HCT116 (cell line): Measurements from ENCODE around the gene EPHA2. TPM values are rescaled to one million over a fixed set of nuclear protein-coding genes. Genes with fewer than 3 reads are reported as not detected.
A peak's percentile ranks its signal among the peaks of the same experiment; 100 is the strongest.

Experiments used
- ATAC-seq: fragments of 200-7000 bp; cut with Tn5 transposase; 2 replicates; pipeline ENCODE4 v1.9.1; 2020; ENCODE audit warnings: mild to moderate bottlenecking, moderate library complexity
- BruUV-seq: library from RNA; stranded (reverse); fragments of 400-500 nt; replicated peaks from 2 replicates; lab custom pipeline; 2021; lab: Mats Ljungman, UMichigan
- CTCF ChIA-PET: fragments of 300-600 bp; sonication (Branson Sonifier 250); formaldehyde crosslinking; loops from one replicate; lab custom pipeline; 2021; ENCODE audit warnings: antibody characterized with exemption; lab: Charles Lee
- POLR2A ChIA-PET: fragments of 300-600, 350-600 bp; sonication (Branson Sonifier 250); formaldehyde crosslinking; loops from one replicate; lab custom pipeline; 2021; ENCODE audit warnings: antibody characterized with exemption; lab: Charles Lee
- RAD21 ChIA-PET, 2 experiments: fragments of 300-600 bp; sonication (Branson Sonifier 250); formaldehyde crosslinking; loops; one replicate each; lab custom pipeline; 2023; ENCODE audit warnings: low total read pairs in 2 of 2; ENCODE audit not compliant: uncharacterized antibody in 2 of 2, unreplicated experiment in 2 of 2, low non-redundant PET in 1 of 2; lab: Charles Lee
- DNase-seq: peaks from one replicate; pipeline ENCODE4 v3.0.0-alpha.2; 2010; ENCODE audit warnings: low read depth, low spot score
- H2AFZ ChIP-seq: fragments of 200-600 bp; shearing (Covaris generic), sonication (generic); 2 replicates; pipeline ENCODE4 v1.6.1; 2017; ENCODE audit warnings: low read depth, mixed run types, mixed read lengths, antibody characterized with exemption, low read length; ENCODE audit not compliant: poor library complexity, severe bottlenecking
- H3K27ac ChIP-seq: 2 replicates; pipeline ENCODE4 v1.5.1; 2012; ENCODE audit warnings: low read depth, low read length
- H3K27me3 ChIP-seq: fragments of 200-600 bp; sonication (generic); 2 replicates; pipeline ENCODE4 v1.6.1; 2016; ENCODE audit warnings: mixed run types, low read length, mixed read lengths; ENCODE audit not compliant: insufficient read depth
- H3K36me3 ChIP-seq, 2 experiments: fragments of 200-500 bp in 1 of 2; fragments of 200-600 bp in 1 of 2; sonication (Bioruptor generic) in 1 of 2; sonication (generic) in 1 of 2; 2 replicates each; pipeline versions ENCODE4 v1.5.1 to v1.6.1; 2014 to 2016; ENCODE audit warnings: low read length in 2 of 2, inconsistent platforms in 1 of 2, mixed read lengths in 1 of 2, mixed run types in 1 of 2; ENCODE audit not compliant: insufficient read depth in 2 of 2, control insufficient read depth in 1 of 2
- H3K4me1 ChIP-seq, 2 experiments: fragments of 200-600 bp in 1 of 2; sonication (generic) in 1 of 2; 2 replicates each; pipeline versions ENCODE4 v1.5.1 to v1.6.1; 2012 to 2017; ENCODE audit warnings: low read length in 2 of 2, inconsistent platforms in 1 of 2, mild to moderate bottlenecking in 1 of 2, mixed read lengths in 1 of 2, mixed run types in 1 of 2, moderate library complexity in 1 of 2; ENCODE audit not compliant: insufficient read depth in 2 of 2, control insufficient read depth in 1 of 2
- H3K4me2 ChIP-seq: fragments of 200-600 bp; sonication (generic); 2 replicates; pipeline ENCODE4 v1.6.1; 2017; ENCODE audit warnings: mixed run types, low read length, mixed read lengths
- H3K4me3 ChIP-seq, 2 experiments: fragments of 200-600 bp in 1 of 2; sonication (generic) in 1 of 2; replicated peaks in 1 of 2; 2 replicates each; pipeline ENCODE4 v1.5.1; 2011 to 2016; ENCODE audit warnings: low read length in 2 of 2, control low read depth in 1 of 2, low read depth in 1 of 2, mild to moderate bottlenecking in 1 of 2, mixed read lengths in 1 of 2, mixed run types in 1 of 2
- H3K79me2 ChIP-seq: fragments of 200-600 bp; sonication (generic); 2 replicates; pipeline ENCODE4 v1.6.1; 2017; ENCODE audit warnings: mild to moderate bottlenecking, mixed run types, low read length, moderate library complexity, mixed read lengths; ENCODE audit not compliant: insufficient read depth
- H3K9ac ChIP-seq: fragments of 200-600 bp; sonication (generic); 2 replicates; pipeline ENCODE4 v1.6.1; 2016; ENCODE audit warnings: low read length, mixed read lengths
- H3K9me2 ChIP-seq: fragments of 200-600 bp; sonication (generic), shearing (Covaris generic); 2 replicates; pipeline ENCODE4 v1.6.1; 2017; ENCODE audit warnings: mixed run types, mild to moderate bottlenecking, moderate library complexity; ENCODE audit not compliant: insufficient read depth
- H3K9me3 ChIP-seq, 2 experiments: fragments of 200-500 bp in 1 of 2; fragments of 200-600 bp in 1 of 2; sonication (Bioruptor generic) in 1 of 2; sonication (generic) in 1 of 2; 2 replicates each; pipeline ENCODE4 v1.6.1; 2014 to 2017; ENCODE audit warnings: low read length in 2 of 2, mixed read lengths in 2 of 2, inconsistent platforms in 1 of 2, low read depth in 1 of 2, mild to moderate bottlenecking in 1 of 2, mixed run types in 1 of 2, moderate library complexity in 1 of 2; ENCODE audit not compliant: control insufficient read depth in 1 of 2, insufficient read depth in 1 of 2
- H4K20me1 ChIP-seq: fragments of 200-600 bp; sonication (generic), shearing (Covaris generic); 2 replicates; pipeline ENCODE4 v1.6.1; 2017; ENCODE audit warnings: mixed run types, mild to moderate bottlenecking, moderate library complexity; ENCODE audit not compliant: insufficient read depth
- CTCF ChIP-seq, 3 experiments: fragments of 200-600 bp in 1 of 3; sonication (generic) in 1 of 3; IDR thresholded peaks in 2 of 3; conservative IDR thresholded peaks in 1 of 3; 2 replicates each; pipeline ENCODE4 v1.5.1; 2012 to 2017; ENCODE audit warnings: low read depth in 2 of 3, low read length in 2 of 3, antibody characterized with exemption in 1 of 3, borderline replicate concordance in 1 of 3, control low read depth in 1 of 3, mild to moderate bottlenecking in 1 of 3, mixed read lengths in 1 of 3, mixed run types in 1 of 3, moderate library complexity in 1 of 3; ENCODE audit not compliant: insufficient read depth in 1 of 3
- EGR1 ChIP-seq: IDR thresholded peaks from 2 replicates; pipeline ENCODE4 v1.6.1; 2012; ENCODE audit warnings: low read depth
- EZH2phosphoT487 ChIP-seq: fragments of 200-600 bp; IDR thresholded peaks from 2 replicates; pipeline ENCODE4 v1.6.1; 2018; ENCODE audit warnings: antibody characterized with exemption, borderline replicate concordance
- JUND ChIP-seq: IDR thresholded peaks from 2 replicates; pipeline ENCODE4 v1.6.1; 2012
- POLR2A ChIP-seq: IDR thresholded peaks from 2 replicates; pipeline ENCODE4 v1.7.0; 2011; ENCODE audit warnings: borderline replicate concordance; ENCODE audit not compliant: insufficient read depth, insufficient read length; ENCODE audit errors: extremely low read depth
- POLR2AphosphoS5 ChIP-seq: IDR thresholded peaks from 2 replicates; pipeline ENCODE4 v1.6.1; 2011; ENCODE audit warnings: mild to moderate bottlenecking, low read depth, low read length, moderate library complexity
- SIN3A ChIP-seq: IDR thresholded peaks from 2 replicates; pipeline ENCODE4 v1.6.1; 2012; ENCODE audit warnings: low read depth
- SP1 ChIP-seq: IDR thresholded peaks from 2 replicates; pipeline ENCODE4 v1.6.1; 2012; ENCODE audit warnings: low read depth
- SRF ChIP-seq: IDR thresholded peaks from 2 replicates; pipeline ENCODE4 v1.6.1; 2012; ENCODE audit warnings: low read depth
- ZNF274 ChIP-seq: fragments of 200-500 bp; sonication (Bioruptor generic); IDR thresholded peaks from 2 replicates; pipeline ENCODE4 v1.6.1; 2014; ENCODE audit warnings: mild to moderate bottlenecking, low read depth, low read length, inconsistent platforms
- intact Hi-C: fragments of 100-400 bp; cut with micrococcal nuclease; formaldehyde crosslinking; loops from 2 replicates; pipeline ENCODE4 v1.10.0; 2022
- total RNA-seq: library from RNA; stranded (reverse); gene quantifications from one replicate; pipeline ENCODE4 v1.2.1, GENCODE V29; 2021; ENCODE audit not compliant: unreplicated experiment
- TF ChIP-seq, protein P1 (sequence below): IDR thresholded peaks from 2 replicates; pipeline ENCODE4 v1.6.1; 2012
- TF ChIP-seq, protein P2 (sequence below): IDR thresholded peaks from 2 replicates; pipeline ENCODE4 v1.6.1; 2012; ENCODE audit warnings: low read depth
- TF ChIP-seq, protein P3 (sequence below): IDR thresholded peaks from 2 replicates; pipeline ENCODE4 v1.6.1; 2012

The EPHA2 gene
- total RNA-seq, 1 experiment from 2014 or later, result 164 TPM

DNA sequence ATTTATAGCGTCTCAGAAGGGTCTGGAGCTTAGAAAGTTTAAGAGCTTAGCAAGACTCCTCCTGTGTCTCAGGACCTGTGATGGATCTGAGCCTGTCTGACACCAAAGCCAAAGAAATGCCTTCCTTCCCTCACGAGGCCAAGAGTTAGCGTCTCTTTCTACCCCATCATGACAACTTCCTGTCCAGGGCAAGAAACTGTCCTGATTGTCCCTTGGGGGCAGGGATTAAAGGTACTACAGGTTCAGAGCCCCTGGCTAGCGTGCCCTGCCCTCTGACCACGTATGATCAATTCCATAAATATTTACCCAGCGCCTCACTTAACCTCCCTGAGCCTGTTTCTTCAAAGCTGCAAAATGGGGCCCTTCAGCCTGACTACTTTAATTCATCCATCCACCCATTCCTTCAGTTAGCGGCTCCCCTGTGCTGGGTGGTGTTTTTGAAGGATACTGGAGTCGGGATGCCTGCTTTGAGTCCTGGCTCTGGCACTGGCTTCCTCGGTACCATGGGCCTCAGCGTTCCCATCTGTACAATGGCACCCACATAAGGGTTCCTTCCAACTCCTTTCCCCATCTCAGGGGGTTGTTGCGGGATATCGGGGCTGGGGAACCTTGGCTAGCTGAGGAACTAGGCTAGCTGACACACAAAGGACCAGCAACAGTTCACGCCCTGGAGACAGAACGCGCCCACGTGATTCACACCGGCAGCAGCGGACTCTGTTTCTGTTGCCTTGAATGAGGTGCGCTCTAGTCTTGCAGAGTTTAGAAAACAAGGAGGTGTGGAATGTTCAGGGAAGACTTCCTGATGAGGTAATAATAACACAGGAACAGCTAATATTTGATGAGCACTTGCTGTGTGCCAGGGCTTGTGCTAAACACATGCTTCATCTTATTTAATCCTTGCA, 23.0 kb upstream of the EPHA2 start:
- ATAC-seq, result no peak
- no peak for TF ChIP-seq JUND
- DNase-seq, result no peak
- BruUV-seq, result no TSS peak
- ChIA-PET RAD21 (interaction anchor here in 1 of 2 experiments (1.1 kb wide), 1 partner anchor 23 kb away, joined by 3 read pairs; the partner anchor contains the start of gene EPHA2), POLR2A (interaction anchor here (1.1 to 1.7 kb wide), 3 partner anchors 13 to 24 kb away, joined by 3 to 5 read pairs (median 4); partner anchors contain the start of gene EPHA2), CTCF (no interaction called here)
- Histone ChIP-seq H3K9me2 (no peaks in the 10 kb centered on the region), H3K9me3 (no peaks in the 10 kb centered on the region), H4K20me1 (no peaks in the 10 kb centered on the region), H3K36me3 (no peaks in the 10 kb centered on the region), H3K4me3 (no peak overlapping the region), H3K27me3 (no peaks in the 10 kb centered on the region), H3K4me2 (peak overlapping the region; percentile 40), H3K79me2 (no peaks in the 10 kb centered on the region), H3K9ac (peak overlapping the region; percentile 44), H3K4me1 (peaks cover 88 to 100% of the 10 kb centered on the region in 2 experiments), H3K27ac (peak overlapping the region; percentile 4), H2AFZ (peak overlapping the region; percentile 50)
- intact Hi-C loops, result no loop called here

DNA sequence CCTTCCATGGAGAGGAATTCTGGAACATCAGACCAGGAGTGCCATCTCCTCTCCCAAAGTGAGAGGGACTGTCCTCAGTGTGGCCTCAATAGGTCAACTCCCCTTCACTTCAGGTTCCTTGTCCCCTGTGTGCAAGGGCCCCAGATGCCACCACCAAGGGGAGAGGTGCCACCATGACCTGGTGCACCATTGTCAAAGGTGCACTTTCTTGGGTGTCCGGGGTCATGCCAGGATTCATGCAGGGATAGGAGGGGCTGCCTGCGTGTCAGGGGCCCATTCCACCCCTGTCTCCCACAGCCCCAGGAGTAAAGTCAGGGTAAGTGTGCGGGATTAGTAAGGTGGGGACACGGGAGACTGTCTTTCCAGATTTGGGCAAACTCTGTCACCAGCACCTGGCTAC, 21.4 kb upstream of the EPHA2 start:
- Histone ChIP-seq H3K9me2 (no peaks in the 10 kb centered on the region), H3K9ac (0 out of 2 replicates have a peak overlapping the region, but pooled peaks have one; percentile 2), H3K36me3 (no peaks in the 10 kb centered on the region), H3K4me3 (no peak overlapping the region), H3K4me1 (peaks cover 87 to 100% of the 10 kb centered on the region in 2 experiments), H3K27me3 (no peaks in the 10 kb centered on the region), H3K9me3 (no peaks in the 10 kb centered on the region), H2AFZ (no peak overlapping the region), H3K4me2 (peak overlapping the region; percentile 5; the same call in 1 of the 2 replicates), H3K27ac (peak overlapping the region; percentile 95), H4K20me1 (no peaks in the 10 kb centered on the region), H3K79me2 (no peaks in the 10 kb centered on the region)
- DNase-seq (no peak), ATAC-seq (no peak)
- no TSS peak for BruUV-seq
- intact Hi-C loops, result no loop called here
- CTCF ChIA-PET, result no interaction called here
- POLR2A ChIA-PET, result no interaction called here
- RAD21 ChIA-PET, result no interaction called here
- TF ChIP-seq EGR1 (no peak), SP1 (no peak), EZH2phosphoT487 (no peak), POLR2A (no peak), SIN3A (no peak), SRF (no peak), POLR2AphosphoS5 (no peak), JUND (no peak), ZNF274 (no peak), CTCF (IDR thresholded peaks at IDR 0.05 in 2 of 3, conservative IDR thresholded peaks at IDR 0.05 in 1 of 3; ENCODE audit: borderline replicate concordance in 1 of 3, insufficient read depth in 1 of 3, low read depth in 2 of 3, low read length in 2 of 3) (no peak)
- TF ChIP-seq, protein P1, sequence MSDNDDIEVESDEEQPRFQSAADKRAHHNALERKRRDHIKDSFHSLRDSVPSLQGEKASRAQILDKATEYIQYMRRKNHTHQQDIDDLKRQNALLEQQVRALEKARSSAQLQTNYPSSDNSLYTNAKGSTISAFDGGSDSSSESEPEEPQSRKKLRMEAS, result no peak
- TF ChIP-seq, protein P2, sequence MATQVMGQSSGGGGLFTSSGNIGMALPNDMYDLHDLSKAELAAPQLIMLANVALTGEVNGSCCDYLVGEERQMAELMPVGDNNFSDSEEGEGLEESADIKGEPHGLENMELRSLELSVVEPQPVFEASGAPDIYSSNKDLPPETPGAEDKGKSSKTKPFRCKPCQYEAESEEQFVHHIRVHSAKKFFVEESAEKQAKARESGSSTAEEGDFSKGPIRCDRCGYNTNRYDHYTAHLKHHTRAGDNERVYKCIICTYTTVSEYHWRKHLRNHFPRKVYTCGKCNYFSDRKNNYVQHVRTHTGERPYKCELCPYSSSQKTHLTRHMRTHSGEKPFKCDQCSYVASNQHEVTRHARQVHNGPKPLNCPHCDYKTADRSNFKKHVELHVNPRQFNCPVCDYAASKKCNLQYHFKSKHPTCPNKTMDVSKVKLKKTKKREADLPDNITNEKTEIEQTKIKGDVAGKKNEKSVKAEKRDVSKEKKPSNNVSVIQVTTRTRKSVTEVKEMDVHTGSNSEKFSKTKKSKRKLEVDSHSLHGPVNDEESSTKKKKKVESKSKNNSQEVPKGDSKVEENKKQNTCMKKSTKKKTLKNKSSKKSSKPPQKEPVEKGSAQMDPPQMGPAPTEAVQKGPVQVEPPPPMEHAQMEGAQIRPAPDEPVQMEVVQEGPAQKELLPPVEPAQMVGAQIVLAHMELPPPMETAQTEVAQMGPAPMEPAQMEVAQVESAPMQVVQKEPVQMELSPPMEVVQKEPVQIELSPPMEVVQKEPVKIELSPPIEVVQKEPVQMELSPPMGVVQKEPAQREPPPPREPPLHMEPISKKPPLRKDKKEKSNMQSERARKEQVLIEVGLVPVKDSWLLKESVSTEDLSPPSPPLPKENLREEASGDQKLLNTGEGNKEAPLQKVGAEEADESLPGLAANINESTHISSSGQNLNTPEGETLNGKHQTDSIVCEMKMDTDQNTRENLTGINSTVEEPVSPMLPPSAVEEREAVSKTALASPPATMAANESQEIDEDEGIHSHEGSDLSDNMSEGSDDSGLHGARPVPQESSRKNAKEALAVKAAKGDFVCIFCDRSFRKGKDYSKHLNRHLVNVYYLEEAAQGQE, result no peak
- TF ChIP-seq, protein P3, sequence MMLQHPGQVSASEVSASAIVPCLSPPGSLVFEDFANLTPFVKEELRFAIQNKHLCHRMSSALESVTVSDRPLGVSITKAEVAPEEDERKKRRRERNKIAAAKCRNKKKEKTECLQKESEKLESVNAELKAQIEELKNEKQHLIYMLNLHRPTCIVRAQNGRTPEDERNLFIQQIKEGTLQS, result no peak
